Germinal center (tissue), 1 donor: Measurements from ENCODE around the gene CARNS1.
A peak's percentile ranks its signal among the peaks of the same experiment; 100 is the strongest.

Experiments used
- DNase-seq: peaks from one replicate; pipeline ENCODE4 v3.0.0; 2012; ENCODE audit warnings: mixed read lengths, low spot score

The CARNS1 gene

GRCh38 chr11:67375320-67376055 lies 40.0 kb upstream of the CARNS1 start:
- DNase-seq: no peak

DNA sequence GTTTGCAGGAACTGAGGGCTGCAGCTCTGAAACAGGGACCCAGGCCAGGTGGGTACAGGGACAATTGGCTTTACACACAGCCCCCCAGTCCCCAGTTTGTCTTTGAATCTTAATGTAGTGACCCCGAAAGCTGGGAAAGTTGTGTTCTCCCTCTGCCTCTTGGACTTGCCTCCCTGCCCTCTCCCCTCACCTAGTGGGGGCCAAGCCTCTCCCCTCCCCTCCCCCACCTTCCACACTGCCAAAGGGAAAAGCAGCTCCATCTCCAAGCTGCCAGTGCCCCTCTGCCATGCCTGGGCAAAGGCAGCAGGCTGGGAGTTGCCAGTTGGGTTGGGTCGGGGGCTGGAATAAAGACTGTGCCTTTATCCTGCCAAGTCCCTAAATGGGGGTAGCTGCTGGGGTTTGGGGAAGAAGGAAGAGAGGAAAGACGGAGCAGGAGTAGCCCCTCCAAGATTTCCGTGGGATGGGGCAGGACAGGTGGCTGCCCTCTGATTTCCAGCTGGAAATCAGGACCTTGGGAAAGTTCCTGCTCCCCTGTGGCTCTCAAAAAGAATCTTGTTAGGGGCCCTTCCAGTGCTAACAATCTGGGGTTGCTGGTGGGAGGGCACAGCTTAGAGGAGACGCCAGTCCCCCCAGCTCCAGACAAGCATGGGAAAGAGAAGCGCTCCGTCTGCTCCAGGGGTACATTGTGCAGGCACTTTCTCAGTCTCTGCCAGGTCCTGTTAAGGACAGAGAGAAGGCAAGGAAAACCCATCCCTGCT lies 39.2 kb upstream of the CARNS1 start:
- DNase-seq: no peak

DNA sequence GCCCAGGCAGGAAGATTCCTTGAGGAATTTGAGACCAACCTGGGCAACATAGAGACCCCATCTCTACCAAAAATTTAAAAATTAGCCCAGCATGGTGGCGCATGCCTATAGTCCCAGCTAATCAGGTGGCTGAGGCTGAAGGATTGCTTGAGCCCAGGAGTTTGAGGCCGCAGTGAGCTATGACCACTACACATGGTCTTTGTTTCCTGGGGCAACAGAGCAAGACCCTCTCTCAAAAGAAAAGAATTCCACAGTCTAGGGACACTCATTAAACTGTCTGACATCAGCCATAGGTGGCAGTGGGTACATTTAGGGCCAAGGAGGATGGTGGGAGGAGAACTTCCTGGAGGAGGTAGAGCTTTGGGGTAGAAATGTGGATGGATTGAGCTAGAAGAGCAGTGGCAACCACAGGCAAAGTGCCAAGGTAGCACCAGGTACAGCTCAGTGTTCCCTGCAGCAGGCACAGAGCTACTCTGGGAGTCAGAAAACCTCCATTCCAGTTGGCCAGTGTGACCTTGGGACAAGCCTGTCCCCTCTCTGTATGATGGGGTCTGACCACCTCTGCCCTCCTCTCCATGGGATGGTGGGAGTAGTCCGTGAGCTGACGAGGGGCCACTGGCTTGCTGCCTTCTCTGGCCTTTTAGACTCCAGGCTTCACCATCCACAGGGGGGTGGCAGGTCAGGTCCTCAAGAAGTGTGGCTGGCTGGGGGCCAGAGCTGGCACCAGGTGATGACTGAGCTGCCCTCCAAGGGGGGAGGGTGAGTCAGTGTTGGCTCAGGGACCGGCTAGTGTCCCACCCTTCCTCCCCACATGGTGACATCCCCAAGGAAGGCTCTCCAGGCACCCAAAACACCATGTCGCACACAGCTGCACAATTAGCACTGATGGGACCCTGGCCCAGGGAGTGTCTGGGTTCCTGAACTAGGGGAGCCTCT lies 38.3 kb upstream of the CARNS1 start:
- DNase-seq: no peak

- DNase-seq: no peak
Observed at GRCh38 chr11:67378544-67378943, 36.9 kb upstream of the CARNS1 start.

GRCh38 chr11:67379061-67380058 lies 36.1 kb upstream of the CARNS1 start:
- DNase-seq: no peak

DNA sequence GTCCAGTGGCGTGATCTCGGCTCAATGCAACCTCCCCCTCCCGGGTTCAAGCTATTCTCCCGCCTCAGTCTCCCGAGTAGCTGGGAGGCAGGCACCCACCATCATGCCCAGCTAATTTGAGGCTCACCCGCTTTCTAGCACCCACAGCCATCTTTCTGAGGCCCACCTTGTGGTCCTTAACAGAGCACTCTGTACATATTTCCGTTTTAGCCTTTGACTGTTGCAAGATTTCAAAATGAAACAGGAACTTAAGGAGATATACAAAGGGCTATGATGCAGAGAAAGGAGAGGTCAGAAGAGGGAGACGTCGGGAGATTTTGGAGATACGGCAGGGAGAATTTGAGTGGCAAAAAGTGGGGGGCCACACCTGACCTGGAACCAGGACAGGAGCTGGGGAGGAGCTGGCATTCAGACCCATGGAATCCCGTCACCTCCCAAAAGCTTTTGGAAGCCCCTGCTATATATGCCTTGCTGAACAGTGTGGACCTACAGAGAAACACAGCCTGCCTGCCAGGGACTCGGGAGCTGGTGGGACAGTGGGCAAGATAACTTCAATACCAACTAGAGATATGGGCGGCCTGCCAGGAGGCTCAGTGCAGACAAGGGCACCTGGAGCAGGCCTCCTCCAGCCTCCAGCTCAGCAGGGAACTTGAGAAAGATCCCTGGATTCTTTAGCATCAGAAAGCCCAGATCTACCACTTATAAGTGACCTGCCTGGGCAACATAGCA lies 34.1 kb upstream of the CARNS1 start:
- DNase-seq: peak; percentile 57

- DNase-seq: peak; percentile 78
Observed at GRCh38 chr11:67382276-67383136, 33.0 kb upstream of the CARNS1 start.

- no peak for DNase-seq
Observed at GRCh38 chr11:67384851-67385366, 30.6 kb upstream of the CARNS1 start.

DNA sequence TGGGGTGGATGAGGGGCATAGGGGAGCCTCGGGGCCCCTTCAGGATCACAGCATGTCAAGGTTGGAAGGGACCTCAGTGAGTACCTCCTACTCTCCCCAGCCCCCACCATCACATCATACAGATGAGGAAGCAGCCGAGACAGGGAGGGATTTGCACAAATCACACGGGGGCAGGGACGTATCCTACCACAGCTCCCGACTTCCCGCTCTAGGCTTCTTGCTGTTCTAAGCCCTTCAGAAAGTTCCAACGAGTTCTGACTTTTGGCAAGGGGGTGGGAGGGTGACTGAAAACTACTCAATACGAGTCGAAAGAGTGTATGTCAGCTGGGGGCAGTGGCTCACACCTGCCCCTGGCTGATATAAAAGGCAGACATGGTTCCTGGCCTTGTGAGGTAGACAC lies 28.4 kb upstream of the CARNS1 start:
- no peak for DNase-seq

GRCh38 chr11:67387518-67387917 lies 28.0 kb upstream of the CARNS1 start:
- DNase-seq: no peak

DNA sequence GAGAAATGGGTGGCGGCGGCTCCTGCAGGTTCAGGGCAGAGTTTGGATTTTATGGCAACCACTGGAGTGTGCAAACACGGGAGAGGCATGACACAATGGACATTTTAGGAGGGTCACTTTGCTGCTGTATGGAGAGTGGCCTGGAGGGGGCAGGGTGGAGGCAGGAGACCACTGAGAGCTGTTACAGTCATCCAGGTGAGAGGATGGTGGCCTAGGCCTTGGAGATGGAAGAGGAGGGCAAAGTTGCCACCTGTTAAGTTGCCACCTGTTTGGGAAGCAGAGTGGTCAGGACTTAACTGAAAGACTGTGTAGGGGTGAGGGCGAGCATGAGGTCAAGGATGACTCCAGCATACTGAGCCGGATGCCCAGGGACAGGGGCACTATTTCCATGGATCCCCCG lies 26.0 kb upstream of the CARNS1 start:
- DNase-seq: peak; percentile 54

DNA sequence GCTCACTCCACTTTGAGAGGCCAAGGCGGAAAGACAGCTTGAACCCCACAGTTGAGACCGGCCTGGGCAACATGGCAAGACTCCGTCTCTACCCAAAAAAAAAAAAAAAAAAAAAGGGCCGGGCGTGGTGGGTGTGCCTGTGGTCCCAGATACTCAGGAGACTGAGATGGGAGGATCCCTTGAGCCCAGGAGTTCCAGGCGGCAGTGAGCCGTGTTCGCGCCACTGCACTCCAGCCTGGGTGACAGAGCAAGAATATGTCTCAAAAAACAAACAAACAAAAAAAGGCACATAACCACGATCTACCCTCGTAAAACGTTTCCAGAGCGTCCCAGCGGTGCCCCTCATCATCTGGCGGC lies 24.6 kb upstream of the CARNS1 start:
- no peak for DNase-seq

DNA sequence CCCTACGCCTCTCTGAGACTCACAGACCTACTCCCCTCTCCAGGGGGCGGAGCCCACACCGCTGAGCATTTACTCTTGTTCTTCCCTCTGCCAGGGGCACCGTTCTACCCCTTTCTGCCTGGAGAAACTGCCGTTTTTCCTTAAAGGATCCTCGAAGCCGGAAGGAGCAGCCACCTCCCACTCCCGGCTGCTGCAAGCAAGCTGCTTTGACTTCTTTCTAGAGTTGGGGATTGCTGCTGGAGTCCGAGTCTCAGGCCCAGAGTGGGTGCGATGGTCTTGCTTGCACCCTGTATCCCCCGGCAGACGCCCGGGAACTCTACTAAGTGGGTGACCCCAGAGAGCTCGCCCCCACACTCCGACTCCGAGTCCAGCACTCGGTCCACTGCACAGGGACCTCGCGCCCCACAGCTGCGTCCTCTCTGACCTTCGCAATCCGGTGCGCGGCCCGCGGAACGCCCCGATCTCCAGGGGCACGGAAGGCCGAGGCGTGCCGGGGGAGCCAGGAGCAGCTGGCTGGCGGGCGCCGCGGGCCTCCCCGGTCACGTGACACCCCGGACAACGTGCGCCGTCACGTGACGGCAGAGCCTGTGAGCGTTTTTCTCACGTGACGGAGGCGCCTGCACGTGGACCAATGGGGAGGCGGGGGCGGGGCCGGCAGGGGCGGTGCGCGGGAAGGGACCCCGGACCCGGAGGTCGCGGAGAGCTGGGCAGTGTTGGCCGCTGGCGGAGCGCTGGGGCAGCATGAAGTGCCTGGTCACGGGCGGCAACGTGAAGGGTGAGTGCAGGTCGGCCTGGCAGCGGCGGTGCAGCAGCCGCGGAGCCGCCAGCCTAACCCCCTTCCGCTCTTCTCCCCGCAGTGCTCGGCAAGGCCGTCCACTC lies 23.9 kb upstream of the CARNS1 start, which contains the start of gene RAD9A:
Gene RAD9A (plus strand): TSS at position 683 of the 879 bp plus-strand sequence. CDS start 59 bp downstream, at position 742.
- DNase-seq: peak; percentile 96

DNA sequence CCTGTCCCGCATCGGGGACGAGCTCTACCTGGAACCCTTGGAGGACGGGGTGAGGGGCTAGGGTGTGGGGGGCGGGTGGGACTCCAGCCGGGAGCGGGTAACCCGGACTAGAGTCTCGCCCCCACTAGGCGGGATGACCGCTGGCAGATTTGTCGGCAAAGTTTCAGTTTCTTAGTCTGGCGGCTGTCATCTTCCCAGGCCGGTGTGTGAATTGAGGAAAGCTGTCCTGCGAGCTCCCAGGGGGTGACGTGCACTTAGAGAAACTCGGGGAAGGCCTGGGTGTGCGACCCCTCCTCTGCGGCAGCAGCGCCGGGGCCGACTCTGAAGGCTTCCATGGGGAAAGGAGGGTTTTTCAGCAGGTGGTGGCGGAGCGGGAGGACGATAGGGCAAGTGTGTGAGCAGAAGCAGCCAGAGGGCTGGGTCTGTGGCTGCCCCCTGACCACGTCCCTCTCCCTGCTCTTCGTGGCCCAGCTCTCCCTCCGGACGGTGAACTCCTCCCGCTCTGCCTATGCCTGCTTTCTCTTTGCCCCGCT lies 23.2 kb upstream of the CARNS1 start:
- no peak for DNase-seq

DNA sequence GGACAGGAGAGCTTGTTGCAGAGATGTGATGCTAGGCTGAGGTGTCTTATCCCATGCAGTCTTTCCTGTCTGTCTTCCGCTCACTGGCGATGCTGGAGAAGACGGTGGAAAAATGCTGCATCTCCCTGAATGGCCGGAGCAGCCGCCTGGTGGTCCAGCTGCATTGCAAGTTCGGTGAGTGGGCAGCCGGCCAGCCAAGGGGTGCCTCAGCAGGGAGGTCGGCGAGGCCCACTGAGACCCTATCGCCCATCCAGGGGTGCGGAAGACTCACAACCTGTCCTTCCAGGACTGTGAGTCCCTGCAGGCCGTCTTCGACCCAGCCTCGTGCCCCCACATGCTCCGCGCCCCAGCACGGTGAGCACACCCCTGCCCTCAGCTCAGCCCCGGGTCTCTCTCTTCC lies 22.0 kb upstream of the CARNS1 start:
- DNase-seq: no peak

DNA sequence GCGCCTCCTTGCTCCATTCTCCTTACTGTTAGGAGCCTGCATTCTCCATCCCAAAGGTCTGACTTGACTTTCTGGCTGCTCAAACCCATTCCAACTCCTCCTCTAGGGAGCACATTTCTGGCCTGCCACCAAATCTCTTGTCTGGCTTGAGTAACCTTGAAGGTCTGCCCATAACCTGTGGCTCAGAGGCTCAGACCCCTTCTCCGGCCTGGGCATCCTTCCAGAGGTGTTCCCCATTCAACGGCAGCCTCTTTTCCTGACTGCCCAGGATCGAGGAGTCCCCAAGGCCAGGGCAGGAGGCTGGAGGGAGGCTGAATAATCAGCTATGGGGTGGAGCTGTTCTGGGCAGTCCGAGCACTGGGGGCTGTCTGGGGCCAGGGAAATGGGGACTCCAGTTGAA lies 21.5 kb upstream of the CARNS1 start:
- DNase-seq: no peak

DNA sequence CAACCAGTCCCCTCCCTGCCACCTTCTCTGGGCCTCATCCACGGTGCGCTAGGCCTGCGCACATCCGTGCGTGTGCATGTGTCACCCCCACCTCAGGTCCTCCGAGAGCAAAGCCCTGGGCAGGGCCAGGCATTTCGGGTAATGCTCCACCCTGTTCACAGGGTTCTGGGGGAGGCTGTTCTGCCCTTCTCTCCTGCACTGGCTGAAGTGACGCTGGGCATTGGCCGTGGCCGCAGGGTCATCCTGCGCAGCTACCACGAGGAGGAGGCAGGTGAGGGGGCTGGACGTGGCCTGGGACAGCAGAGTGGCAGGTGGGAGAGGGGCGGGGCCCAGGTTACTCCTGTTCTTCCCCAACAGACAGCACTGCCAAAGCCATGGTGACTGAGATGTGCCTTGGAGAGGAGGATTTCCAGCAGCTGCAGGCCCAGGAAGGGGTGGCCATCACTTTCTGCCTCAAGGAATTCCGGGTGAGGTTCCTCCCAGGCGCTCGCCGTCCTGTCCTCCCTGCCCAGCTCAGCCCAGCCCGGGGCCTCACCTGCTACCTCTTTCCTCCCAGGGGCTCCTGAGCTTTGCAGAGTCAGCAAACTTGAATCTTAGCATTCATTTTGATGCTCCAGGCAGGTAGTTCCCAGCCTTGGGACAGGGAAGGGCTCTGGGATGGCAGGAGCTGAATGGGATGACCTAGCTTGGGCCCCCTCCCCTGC lies 19.8 kb upstream of the CARNS1 start:
- DNase-seq: no peak

DNA sequence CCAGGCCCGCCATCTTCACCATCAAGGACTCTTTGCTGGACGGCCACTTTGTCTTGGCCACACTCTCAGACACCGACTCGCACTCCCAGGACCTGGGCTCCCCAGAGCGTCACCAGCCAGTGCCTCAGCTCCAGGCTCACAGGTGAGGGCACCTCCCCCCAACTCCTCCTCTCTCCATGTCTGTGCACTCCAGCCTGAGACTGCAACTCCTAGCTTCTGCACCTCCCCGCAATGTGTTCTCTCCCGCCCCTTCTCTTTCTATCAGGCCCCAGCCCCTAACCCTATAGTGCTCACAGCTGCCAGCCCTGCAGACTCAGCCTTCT lies 19.3 kb upstream of the CARNS1 start:
- no peak for DNase-seq
